Activated T-helper 1 cell treated with anti-CD3 and anti-CD28 coated beads, Interleukin-12 subunit alpha, Interleukin-12 subunit beta, Interleukin-2, Interleukin-4 antibody, amounts not matched to agents 30 ng/mL and 10 ng/mL and 1 ng/mL, durations not matched to agents 14 hours and 24 hours and 36 hours (primary cell): ENCODE data around the gene GLT1D1. TPM values are rescaled to one million over a fixed set of nuclear protein-coding genes. Genes with fewer than 3 reads are reported as not detected.
"Not testable (repeated sequence)": the region's sequence is repeated elsewhere in the genome, so short reads cannot be mapped to it uniquely, and the experiment has no call there.

Experiments
- DNase-seq: peaks from one replicate; pipeline ENCODE4 v3.0.0; 2021; ENCODE audit warnings: low spot score
- H3K27ac Mint-ChIP-seq: one replicate; pipeline ENCODE4 v1.8.0; 2021; ENCODE audit warnings: mild to moderate bottlenecking, mixed read lengths
- H3K27me3 Mint-ChIP-seq: one replicate; pipeline ENCODE4 v1.8.0; 2022; ENCODE audit warnings: mild to moderate bottlenecking, moderate library complexity, mixed read lengths; ENCODE audit not compliant: insufficient read depth
- H3K36me3 Mint-ChIP-seq: one replicate; pipeline ENCODE4 v1.8.0; 2021; ENCODE audit warnings: low read depth, mixed read lengths
- H3K4me1 Mint-ChIP-seq: one replicate; pipeline ENCODE4 v1.8.0; 2021; ENCODE audit warnings: low read depth, mixed read lengths
- H3K4me3 Mint-ChIP-seq: one replicate; pipeline ENCODE4 v1.8.0; 2021; ENCODE audit warnings: mild to moderate bottlenecking, moderate library complexity, mixed read lengths
- H3K9me3 Mint-ChIP-seq: one replicate; pipeline ENCODE4 v1.8.0; 2021; ENCODE audit warnings: mixed read lengths
- intact Hi-C: fragments of 100-400 bp; cut with micrococcal nuclease; formaldehyde crosslinking; loops from one replicate; pipeline ENCODE4 v1.15.1; 2024
- total RNA-seq: library from RNA; stranded (reverse); gene quantifications from 2 replicates; pipeline ENCODE4 v1.2.3, GENCODE V29; 2022

The GLT1D1 gene
- total RNA-seq, 1 donor from 2014 or later = 2.0 TPM

DNA sequence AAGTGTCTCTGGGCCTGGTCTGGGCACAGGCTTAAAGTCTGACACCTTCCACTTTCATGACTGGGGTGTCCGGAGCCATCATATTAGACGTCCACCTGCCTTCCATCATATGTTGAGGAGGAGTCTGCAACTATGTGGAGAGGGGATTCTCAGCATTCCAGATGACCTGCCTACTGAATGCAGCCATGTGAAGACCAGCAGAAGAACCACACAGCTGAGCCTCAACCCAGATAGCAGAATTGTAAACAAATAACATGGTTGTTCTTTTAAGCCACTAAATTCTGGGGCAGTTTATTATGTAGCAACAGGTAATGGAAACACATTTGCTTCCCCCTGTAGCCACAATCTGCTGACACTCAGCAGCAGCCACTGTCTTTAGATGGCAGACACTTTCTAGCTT lies 25.6 kb upstream of the GLT1D1 start:
- Mint-ChIP-seq H3K27me3 (no peaks in the 10 kb centered on the region), H3K4me3 (no peak overlapping the region), H3K27ac (no peak overlapping the region), H3K4me1 (peaks cover 30% of the 10 kb centered on the region), H3K36me3 (no peaks in the 10 kb centered on the region), H3K9me3 (peaks cover 5% of the 10 kb centered on the region)
- intact Hi-C loops = no loop called here
- no peak for DNase-seq

DNA sequence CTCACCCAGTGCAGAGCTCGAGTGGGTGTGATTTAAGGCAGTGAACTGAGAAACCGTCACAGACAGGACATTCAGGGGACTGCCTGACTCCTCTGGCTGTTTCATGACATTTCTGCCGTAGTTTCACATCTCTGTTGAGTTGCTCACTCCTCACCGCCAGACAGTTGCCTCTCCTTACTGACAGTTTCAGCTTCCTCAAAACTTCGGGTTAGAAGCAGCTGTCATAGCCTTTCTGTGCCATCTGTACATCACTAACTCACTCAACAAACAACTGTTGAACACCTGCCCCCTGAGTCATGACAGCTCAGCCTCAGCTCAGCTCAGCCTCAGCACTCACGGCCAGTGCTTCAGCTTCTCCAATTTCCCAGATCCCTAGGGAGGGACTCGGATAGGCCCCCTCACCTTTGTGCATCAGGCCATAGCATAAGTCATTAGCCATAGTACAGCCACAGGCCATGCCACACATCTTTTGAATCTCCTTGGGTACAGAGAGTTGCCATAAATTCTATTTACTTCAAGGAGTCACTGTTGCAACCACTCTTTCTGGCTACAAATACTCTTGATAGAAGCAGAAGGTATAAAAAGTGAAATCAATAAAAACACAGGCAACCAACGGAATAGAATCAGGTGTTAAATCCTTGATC lies 23.3 kb upstream of the GLT1D1 start:
- Mint-ChIP-seq H3K4me3 (peak overlapping the region; percentile 67), H3K36me3 (no peaks in the 10 kb centered on the region), H3K27me3 (no peaks in the 10 kb centered on the region), H3K27ac (peak overlapping the region; percentile 84), H3K4me1 (peaks cover 26% of the 10 kb centered on the region), H3K9me3 (peaks cover 5% of the 10 kb centered on the region)
- intact Hi-C loops = loop anchor here (1.0 kb wide), 1 partner anchor 85 kb away; no protein-coding TSS in a partner anchor
- peak; percentile 38 for DNase-seq

DNA sequence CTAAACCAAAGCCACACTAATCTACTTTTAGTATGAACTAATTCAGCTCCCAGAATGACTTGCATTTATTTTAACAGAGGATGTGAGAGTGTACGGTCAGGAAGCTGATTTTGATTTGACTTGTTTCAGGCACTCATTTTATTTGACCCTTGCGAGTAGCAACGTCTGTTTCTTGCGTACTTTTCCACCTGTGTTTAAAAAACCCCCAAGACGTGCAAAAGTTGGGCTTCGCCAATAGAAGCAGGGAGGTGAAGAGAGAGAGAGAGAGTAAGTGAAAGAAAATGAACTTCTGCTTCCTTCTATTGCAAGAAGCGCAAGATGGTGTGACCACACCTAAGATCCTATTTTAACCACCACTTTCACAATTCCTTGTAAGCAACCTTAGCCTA lies 22.8 kb upstream of the GLT1D1 start:
- no peak for DNase-seq
- Mint-ChIP-seq H3K4me1 (peaks cover 24% of the 10 kb centered on the region), H3K9me3 (peaks cover 5% of the 10 kb centered on the region), H3K27ac (peak overlapping the region; percentile 84), H3K4me3 (peak overlapping the region; percentile 67), H3K27me3 (peaks cover 3% of the 10 kb centered on the region), H3K36me3 (no peaks in the 10 kb centered on the region)
- intact Hi-C loops = loop anchor here (1.0 kb wide), 1 partner anchor 85 kb away; no protein-coding TSS in a partner anchor

GRCh38 chr12:128833418-128833817 lies 19.9 kb upstream of the GLT1D1 start:
- H3K9me3 Mint-ChIP-seq = no peaks in the 10 kb centered on the region
- peaks cover 24% of the 10 kb centered on the region for H3K4me1 Mint-ChIP-seq
- H3K27me3 Mint-ChIP-seq = peaks cover 3% of the 10 kb centered on the region
- no peak overlapping the region for H3K27ac Mint-ChIP-seq
- DNase-seq = no peak
- H3K4me3 Mint-ChIP-seq = no peak overlapping the region
- intact Hi-C loops = no loop called here
- no peaks in the 10 kb centered on the region for H3K36me3 Mint-ChIP-seq

- H3K27me3 Mint-ChIP-seq, H3K4me3 Mint-ChIP-seq, H3K36me3 Mint-ChIP-seq, DNase-seq, intact Hi-C loops, H3K9me3 Mint-ChIP-seq, H3K27ac Mint-ChIP-seq: not testable (repeated sequence)
- peaks cover 12% of the 10 kb centered on the region for H3K4me1 Mint-ChIP-seq
Observed at GRCh38 chr12:128839885-128840284, 13.4 kb upstream of the GLT1D1 start.

- H3K27me3 Mint-ChIP-seq = peaks cover 5% of the 10 kb centered on the region
- H3K4me1 Mint-ChIP-seq = peaks cover 12% of the 10 kb centered on the region
- DNase-seq = no peak
- intact Hi-C loops = no loop called here
- H3K4me3 Mint-ChIP-seq = no peak overlapping the region
- H3K27ac Mint-ChIP-seq = no peak overlapping the region
- no peaks in the 10 kb centered on the region for H3K36me3 Mint-ChIP-seq
- H3K9me3 Mint-ChIP-seq = no peaks in the 10 kb centered on the region
Observed at GRCh38 chr12:128840862-128841468, 12.3 kb upstream of the GLT1D1 start.

DNA sequence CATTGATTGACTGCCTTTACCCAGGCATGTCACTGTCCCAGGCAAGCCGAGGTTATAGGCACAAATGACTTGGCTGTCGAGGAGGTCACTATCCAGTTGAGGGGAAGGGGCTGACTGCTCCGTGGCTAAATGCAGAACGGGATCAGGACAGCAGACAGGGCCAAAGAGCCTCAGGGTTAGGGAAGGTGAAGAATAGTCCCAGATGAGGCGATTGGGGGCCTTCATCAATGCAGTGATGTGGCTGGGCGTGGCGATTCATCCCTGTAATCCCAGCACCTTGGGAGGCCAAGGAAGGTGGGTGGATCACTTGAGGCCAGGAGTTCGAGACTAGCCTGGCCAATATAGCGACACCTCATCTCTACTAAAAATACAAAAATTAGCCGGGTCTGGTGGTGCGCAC lies 10.7 kb upstream of the GLT1D1 start:
- H3K27ac Mint-ChIP-seq = no peak overlapping the region
- no peaks in the 10 kb centered on the region for H3K9me3 Mint-ChIP-seq
- H3K36me3 Mint-ChIP-seq = no peaks in the 10 kb centered on the region
- intact Hi-C loops = no loop called here
- H3K4me3 Mint-ChIP-seq = no peak overlapping the region
- H3K27me3 Mint-ChIP-seq = peaks cover 5% of the 10 kb centered on the region
- DNase-seq = no peak
- peaks cover 12% of the 10 kb centered on the region for H3K4me1 Mint-ChIP-seq

DNA sequence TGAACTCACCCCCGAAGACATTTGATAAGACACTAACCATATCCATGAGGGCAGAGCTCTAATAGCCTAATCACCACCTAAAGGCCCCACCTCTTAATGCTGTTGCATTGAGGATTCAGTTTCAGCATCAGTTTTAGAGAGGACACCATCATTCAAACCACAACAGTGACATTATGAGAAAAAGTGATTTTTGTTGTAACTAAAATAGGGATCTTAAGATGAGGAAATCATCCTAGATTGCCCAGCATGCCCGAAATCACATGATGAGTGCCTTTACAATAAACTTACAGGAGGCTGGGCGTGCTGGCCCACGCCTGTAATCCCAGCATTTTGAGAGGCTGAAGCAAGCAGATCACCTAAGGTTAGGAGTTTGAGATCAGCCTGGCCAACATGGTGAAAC lies 9.7 kb upstream of the GLT1D1 start:
- no peak for DNase-seq
- peaks cover 12% of the 10 kb centered on the region for H3K4me1 Mint-ChIP-seq
- H3K36me3 Mint-ChIP-seq = no peaks in the 10 kb centered on the region
- intact Hi-C loops = no loop called here
- peaks cover 5% of the 10 kb centered on the region for H3K27me3 Mint-ChIP-seq
- H3K27ac Mint-ChIP-seq = no peak overlapping the region
- H3K9me3 Mint-ChIP-seq = no peaks in the 10 kb centered on the region
- no peak overlapping the region for H3K4me3 Mint-ChIP-seq

DNA sequence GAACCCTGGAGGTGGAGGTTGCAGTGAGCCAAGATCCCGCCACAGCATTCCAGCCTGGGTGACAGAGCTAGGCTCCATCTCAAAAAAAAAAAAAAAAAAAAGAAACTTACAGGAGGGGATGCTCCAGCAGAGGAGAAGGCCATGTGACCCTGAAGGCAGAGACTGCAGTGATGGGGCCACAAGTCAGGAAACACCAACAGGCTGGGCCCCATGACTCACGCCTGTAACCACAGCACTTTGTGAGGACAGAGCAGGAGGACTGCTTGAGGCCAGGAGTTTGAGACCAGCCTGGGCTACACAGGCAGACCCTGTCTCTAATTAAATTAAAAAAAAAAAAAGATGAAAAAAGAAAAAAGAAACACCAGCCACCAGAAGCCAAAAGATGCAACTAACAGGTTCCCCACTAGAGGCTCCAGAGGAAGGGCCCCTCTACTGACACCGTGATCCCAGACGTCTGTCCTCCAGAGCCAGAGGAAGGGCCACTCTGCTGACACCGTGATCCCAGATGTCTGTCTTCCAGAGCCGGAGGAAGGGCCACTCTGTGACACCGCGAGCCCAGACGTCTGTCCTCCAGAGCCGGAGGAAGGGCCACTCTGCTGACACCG lies 9.1 kb upstream of the GLT1D1 start:
- no peak overlapping the region for H3K4me3 Mint-ChIP-seq
- H3K9me3 Mint-ChIP-seq = no peaks in the 10 kb centered on the region
- H3K4me1 Mint-ChIP-seq = peaks cover 12% of the 10 kb centered on the region
- no peaks in the 10 kb centered on the region for H3K36me3 Mint-ChIP-seq
- intact Hi-C loops = no loop called here
- no peak for DNase-seq
- H3K27ac Mint-ChIP-seq = no peak overlapping the region
- peaks cover 5% of the 10 kb centered on the region for H3K27me3 Mint-ChIP-seq

DNA sequence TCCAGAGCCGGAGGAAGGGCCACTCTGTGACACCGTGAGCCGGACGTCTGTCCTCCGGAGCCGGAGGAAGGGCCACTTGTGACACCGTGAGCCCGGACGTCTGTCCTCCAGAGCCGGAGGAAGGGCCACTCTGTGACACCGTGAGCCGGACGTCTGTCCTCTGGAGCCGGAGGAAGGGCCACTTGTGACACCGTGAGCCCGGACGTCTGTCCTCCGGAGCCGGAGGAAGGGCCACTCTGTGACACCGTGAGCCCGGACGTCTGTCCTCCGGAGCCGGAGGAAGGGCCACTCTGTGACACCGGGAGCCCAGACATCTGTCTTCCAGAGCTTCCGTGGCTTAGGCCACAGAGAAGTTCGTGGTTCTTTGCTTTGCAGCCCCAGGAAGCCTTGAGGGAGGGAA lies 6.6 kb upstream of the GLT1D1 start:
- H3K4me3 Mint-ChIP-seq, H3K27me3 Mint-ChIP-seq: not testable (repeated sequence)

GRCh38 chr12:128848371-128848770 lies 4.9 kb upstream of the GLT1D1 start:
- DNase-seq = no peak

More for the DNA sequence above, 6.6 kb upstream of the GLT1D1 start:
- intact Hi-C loops, DNase-seq, H3K9me3 Mint-ChIP-seq, H3K36me3 Mint-ChIP-seq, H3K4me1 Mint-ChIP-seq, H3K27ac Mint-ChIP-seq: not testable (repeated sequence)

DNA sequence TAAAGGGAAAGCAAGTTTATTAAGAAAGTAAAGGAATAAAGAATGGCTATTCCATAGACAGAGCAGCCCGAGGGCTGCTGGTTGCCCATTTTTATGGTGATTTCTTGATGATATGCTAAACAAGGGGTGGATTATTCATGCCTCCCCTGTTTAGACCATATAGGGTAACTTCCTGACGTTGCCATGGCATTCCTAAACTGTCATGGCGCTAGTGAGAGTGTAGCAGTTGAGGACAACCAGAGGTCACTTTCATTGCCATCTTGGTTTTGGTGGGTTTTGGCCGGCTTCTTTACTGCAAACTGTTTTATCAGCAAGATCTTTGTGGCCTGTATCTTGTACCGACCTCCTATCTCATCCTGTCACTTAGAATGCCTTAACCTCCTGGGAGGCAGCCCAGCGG lies 3.5 kb upstream of the GLT1D1 start:
- peaks cover 13% of the 10 kb centered on the region for H3K27me3 Mint-ChIP-seq

More at GRCh38 chr12:128848371-128848770, 4.9 kb upstream of the GLT1D1 start:
- H3K27ac Mint-ChIP-seq = no peak overlapping the region
- intact Hi-C loops = no loop called here
- no peaks in the 10 kb centered on the region for H3K9me3 Mint-ChIP-seq
- H3K36me3 Mint-ChIP-seq = no peaks in the 10 kb centered on the region
- peaks cover 10% of the 10 kb centered on the region for H3K27me3 Mint-ChIP-seq
- H3K4me3 Mint-ChIP-seq = no peak overlapping the region
- no peaks in the 10 kb centered on the region for H3K4me1 Mint-ChIP-seq

GRCh38 chr12:128850400-128850799 lies 2.9 kb upstream of the GLT1D1 start:
- no peaks in the 10 kb centered on the region for H3K4me1 Mint-ChIP-seq
- no peak for DNase-seq
- no peaks in the 10 kb centered on the region for H3K36me3 Mint-ChIP-seq
- intact Hi-C loops = no loop called here
- H3K27me3 Mint-ChIP-seq = peaks cover 15% of the 10 kb centered on the region
- no peak overlapping the region for H3K27ac Mint-ChIP-seq
- no peak overlapping the region for H3K4me3 Mint-ChIP-seq
- H3K9me3 Mint-ChIP-seq = no peaks in the 10 kb centered on the region

More for the DNA sequence above, 3.5 kb upstream of the GLT1D1 start:
- H3K27ac Mint-ChIP-seq, intact Hi-C loops, H3K4me1 Mint-ChIP-seq, H3K4me3 Mint-ChIP-seq, H3K36me3 Mint-ChIP-seq, H3K9me3 Mint-ChIP-seq, DNase-seq: not testable (repeated sequence)
